Measurements from ENCODE around the gene N4BP2L1.

- no peak for TF ChIP-seq MXI1 (IDR thresholded peaks at IDR 0.05; ENCODE audit: low read depth, low read length)
- TF ChIP-seq, protein P1, sequence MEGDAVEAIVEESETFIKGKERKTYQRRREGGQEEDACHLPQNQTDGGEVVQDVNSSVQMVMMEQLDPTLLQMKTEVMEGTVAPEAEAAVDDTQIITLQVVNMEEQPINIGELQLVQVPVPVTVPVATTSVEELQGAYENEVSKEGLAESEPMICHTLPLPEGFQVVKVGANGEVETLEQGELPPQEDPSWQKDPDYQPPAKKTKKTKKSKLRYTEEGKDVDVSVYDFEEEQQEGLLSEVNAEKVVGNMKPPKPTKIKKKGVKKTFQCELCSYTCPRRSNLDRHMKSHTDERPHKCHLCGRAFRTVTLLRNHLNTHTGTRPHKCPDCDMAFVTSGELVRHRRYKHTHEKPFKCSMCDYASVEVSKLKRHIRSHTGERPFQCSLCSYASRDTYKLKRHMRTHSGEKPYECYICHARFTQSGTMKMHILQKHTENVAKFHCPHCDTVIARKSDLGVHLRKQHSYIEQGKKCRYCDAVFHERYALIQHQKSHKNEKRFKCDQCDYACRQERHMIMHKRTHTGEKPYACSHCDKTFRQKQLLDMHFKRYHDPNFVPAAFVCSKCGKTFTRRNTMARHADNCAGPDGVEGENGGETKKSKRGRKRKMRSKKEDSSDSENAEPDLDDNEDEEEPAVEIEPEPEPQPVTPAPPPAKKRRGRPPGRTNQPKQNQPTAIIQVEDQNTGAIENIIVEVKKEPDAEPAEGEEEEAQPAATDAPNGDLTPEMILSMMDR (IDR thresholded peaks at IDR 0.05) = no peak
- no peak for TF ChIP-seq POLR2AphosphoS5 (IDR thresholded peaks at IDR 0.05; ENCODE audit: low read depth, low read length)
- TF ChIP-seq, protein P2, sequence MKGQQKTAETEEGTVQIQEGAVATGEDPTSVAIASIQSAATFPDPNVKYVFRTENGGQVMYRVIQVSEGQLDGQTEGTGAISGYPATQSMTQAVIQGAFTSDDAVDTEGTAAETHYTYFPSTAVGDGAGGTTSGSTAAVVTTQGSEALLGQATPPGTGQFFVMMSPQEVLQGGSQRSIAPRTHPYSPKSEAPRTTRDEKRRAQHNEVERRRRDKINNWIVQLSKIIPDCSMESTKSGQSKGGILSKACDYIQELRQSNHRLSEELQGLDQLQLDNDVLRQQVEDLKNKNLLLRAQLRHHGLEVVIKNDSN (IDR thresholded peaks at IDR 0.05; ENCODE audit: borderline replicate concordance, low read depth) = no peak
- no peak for TF ChIP-seq TEAD4 (IDR thresholded peaks at IDR 0.05; ENCODE audit: borderline replicate concordance, insufficient read depth)
Observed at GRCh38 chr13:32476021-32476731, 48.2 kb upstream of the N4BP2L1 start.

All from SK-N-SH (cell line).